ENCODE measurements around the gene PTPRH. TPM values are rescaled to one million over a fixed set of nuclear protein-coding genes. Genes with fewer than 3 reads are reported as not detected.
A peak's percentile ranks its signal among the peaks of the same experiment; 100 is the strongest.

Gene PTPRH
- total RNA-seq, 1 donor from 2014 or later = 4.4 TPM

GRCh38 chr19:55178781-55179599 is 30.3 kb downstream of the PTPRH start:
- no peak for TF ChIP-seq POLR2A (IDR thresholded peaks at IDR 0.05)
- no peak for TF ChIP-seq CTCF (IDR thresholded peaks at IDR 0.05)
- no peak for TF ChIP-seq POLR2AphosphoS5 (IDR thresholded peaks at IDR 0.05; ENCODE audit: insufficient read depth in 1 of 2, low read depth in 1 of 2)
- intact Hi-C loops (cut with DNase I) = no loop called here
- no peak overlapping the region for H3K27ac ChIP-seq
- no peaks in the 10 kb centered on the region for H3K9me3 ChIP-seq
- peaks cover 17% of the 10 kb centered on the region for H3K27me3 ChIP-seq
- peaks cover 19% of the 10 kb centered on the region for H3K4me1 ChIP-seq
- DNase-seq (ENCODE audit: extremely low spot score in 2 of 2) = no peak
- H3K4me3 ChIP-seq = no peak overlapping the region
- no peaks in the 10 kb centered on the region for H3K36me3 ChIP-seq

GRCh38 chr19:55176076-55176475 is 33.2 kb downstream of the PTPRH start:
- DNase-seq (ENCODE audit: extremely low spot score in 2 of 2) = no peak
- no peaks in the 10 kb centered on the region for H3K9me3 ChIP-seq
- no peak for TF ChIP-seq CTCF (IDR thresholded peaks at IDR 0.05)
- TF ChIP-seq POLR2A (IDR thresholded peaks at IDR 0.05) = no peak
- TF ChIP-seq POLR2AphosphoS5 (IDR thresholded peaks at IDR 0.05; ENCODE audit: insufficient read depth in 1 of 2, low read depth in 1 of 2) = no peak
- intact Hi-C loops (cut with DNase I) = no loop called here
- H3K4me3 ChIP-seq = no peak overlapping the region
- H3K27ac ChIP-seq = no peak overlapping the region
- peaks cover 27% of the 10 kb centered on the region for H3K27me3 ChIP-seq
- H3K36me3 ChIP-seq = no peaks in the 10 kb centered on the region
- peaks cover 31% of the 10 kb centered on the region for H3K4me1 ChIP-seq

- H3K27ac ChIP-seq = no peak overlapping the region
- peaks cover 23% of the 10 kb centered on the region for H3K27me3 ChIP-seq
- no peaks in the 10 kb centered on the region for H3K9me3 ChIP-seq
- intact Hi-C loops (cut with DNase I) = no loop called here
- peaks cover 31% of the 10 kb centered on the region for H3K4me1 ChIP-seq
- no peaks in the 10 kb centered on the region for H3K36me3 ChIP-seq
- no peak overlapping the region for H3K4me3 ChIP-seq
- TF ChIP-seq POLR2A (IDR thresholded peaks at IDR 0.05) (no peak), CTCF (IDR thresholded peaks at IDR 0.05) (no peak), POLR2AphosphoS5 (IDR thresholded peaks at IDR 0.05; ENCODE audit: insufficient read depth in 1 of 2, low read depth in 1 of 2) (no peak)
- no peak for DNase-seq (ENCODE audit: extremely low spot score in 2 of 2)
These were observed 34.0 kb downstream of the PTPRH start for GRCh38 chr19:55175117-55175867.

- peaks cover 26% of the 10 kb centered on the region for H3K4me1 ChIP-seq
- no peaks in the 10 kb centered on the region for H3K9me3 ChIP-seq
- no peak overlapping the region for H3K27ac ChIP-seq
- peak overlapping the region in 1 of 2 donors; percentile 34 for H3K4me3 ChIP-seq
- TF ChIP-seq POLR2AphosphoS5 (IDR thresholded peaks at IDR 0.05; ENCODE audit: insufficient read depth in 1 of 2, low read depth in 1 of 2) = no peak
- no peak for TF ChIP-seq POLR2A (IDR thresholded peaks at IDR 0.05)
- TF ChIP-seq CTCF (IDR thresholded peaks at IDR 0.05) = no peak
- H3K27me3 ChIP-seq = peaks cover 16% of the 10 kb centered on the region
- no peak for DNase-seq (ENCODE audit: extremely low spot score in 2 of 2)
- intact Hi-C loops (cut with DNase I) = no loop called here
- no peaks in the 10 kb centered on the region for H3K36me3 ChIP-seq
These were observed 34.7 kb downstream of the PTPRH start for GRCh38 chr19:55174425-55175116.
